Measurements from ENCODE around the gene CCDC9B.

The CCDC9B gene

GRCh38 chr15:40290545-40290917, 50.2 kb downstream of the CCDC9B start:
- no peak for DNase-seq (ENCODE audit: low spot score)

GRCh38 chr15:40289140-40289775, 51.5 kb downstream of the CCDC9B start:
- no peak for DNase-seq (ENCODE audit: low spot score)

GRCh38 chr15:40287968-40288367, 52.8 kb downstream of the CCDC9B start:
- no peak for DNase-seq (ENCODE audit: low spot score)

GRCh38 chr15:40287505-40287904, 53.2 kb downstream of the CCDC9B start:
- no peak for DNase-seq (ENCODE audit: low spot score)

GRCh38 chr15:40286794-40287193, 53.9 kb downstream of the CCDC9B start:
- DNase-seq (ENCODE audit: low spot score): no peak

GRCh38 chr15:40286061-40286532, 54.6 kb downstream of the CCDC9B start:
- no peak for DNase-seq (ENCODE audit: low spot score)

GRCh38 chr15:40285554-40286011, 55.2 kb downstream of the CCDC9B start:
- no peak for DNase-seq (ENCODE audit: low spot score)

GRCh38 chr15:40285151-40285550, 55.6 kb downstream of the CCDC9B start:
- DNase-seq (ENCODE audit: low spot score): no peak

- no peak for DNase-seq (ENCODE audit: low spot score)
Observed at GRCh38 chr15:40283615-40284300, 57.0 kb downstream of the CCDC9B start.

- peak; percentile 21 for DNase-seq (ENCODE audit: low spot score)
Observed at GRCh38 chr15:40282869-40283614, 57.7 kb downstream of the CCDC9B start, which contains the start of gene ANKRD63. Gene ANKRD63 (minus strand): TSS chr15:40283064. CDS start chr15:40282586, 478 bp downstream.

- peak; percentile 42 for DNase-seq (ENCODE audit: low spot score)
Observed at GRCh38 chr15:40282147-40282868, 58.4 kb downstream of the CCDC9B start.

- DNase-seq (ENCODE audit: low spot score): no peak
Observed at GRCh38 chr15:40281801-40282146, 59.0 kb downstream of the CCDC9B start.
